Measurements from ENCODE around the gene TMEM271. TPM values are rescaled to one million over a fixed set of nuclear protein-coding genes. Genes with fewer than 3 reads are reported as not detected.

The TMEM271 gene
- total and polyA plus RNA-seq, 2 donors (not counting 3 experiments of a cell fraction or from before 2014, with no cell fraction given): not detected

DNA sequence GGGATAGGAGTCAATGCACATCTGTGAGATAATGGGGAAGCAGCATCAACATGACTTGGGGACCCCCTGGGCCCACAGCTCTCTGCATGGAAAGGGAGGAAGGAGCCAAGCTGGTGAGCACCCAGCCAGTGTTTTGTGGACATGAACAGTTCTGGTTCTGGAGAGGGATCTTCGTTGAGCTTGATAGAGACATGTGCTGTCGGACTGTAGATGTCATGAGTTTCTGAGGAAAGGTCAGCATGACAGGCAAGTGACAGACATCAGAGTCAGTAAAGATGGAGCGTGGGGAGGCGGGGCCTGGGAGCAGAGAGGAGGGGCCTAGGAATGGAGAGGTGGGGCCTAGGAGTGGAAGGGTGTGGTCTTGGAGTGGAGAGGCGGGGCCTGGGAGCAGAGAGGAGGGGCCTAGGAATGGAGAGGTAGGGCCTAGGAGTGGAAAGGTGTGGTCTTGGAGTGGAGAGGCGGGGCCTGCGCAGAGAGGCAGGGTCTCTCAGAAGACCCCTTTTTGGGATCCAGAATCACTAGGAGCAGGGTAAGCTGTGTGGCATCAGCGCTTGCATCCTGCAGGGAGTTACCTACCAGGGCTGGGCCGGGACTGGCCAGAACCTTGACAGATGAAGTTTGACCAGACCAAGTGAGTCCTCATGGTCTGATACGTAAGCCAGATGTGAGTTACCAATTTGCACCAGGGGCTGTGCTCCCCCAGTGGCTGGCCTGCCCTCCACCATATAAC, 43.3 kb downstream of the TMEM271 start:
- Histone ChIP-seq H3K27me3 (ENCODE audit: control insufficient read depth in 2 of 2, insufficient read depth in 2 of 2, low read length in 2 of 2) (no peaks in the 10 kb centered on the region), H3K4me3 (replicated peaks in 1 of 3; ENCODE audit: insufficient read depth in 1 of 3, low read depth in 1 of 3, low read length in 3 of 3) (no peak overlapping the region), H2AFZ (ENCODE audit: low read depth, low read length) (no peak overlapping the region), H3K4me2 (ENCODE audit: insufficient read depth, low read length) (no peak overlapping the region), H3K9me1 (replicated peaks; ENCODE audit: control insufficient read depth, extremely low read depth, insufficient read depth, low read length) (no peaks in the 10 kb centered on the region), H3K36me3 (ENCODE audit: control insufficient read depth in 2 of 2, extremely low read depth in 1 of 2, insufficient read depth in 2 of 2, low read length in 2 of 2) (peaks cover 0 to 41% of the 10 kb centered on the region in 2 experiments), H3K9ac (replicated peaks; ENCODE audit: extremely low read depth, insufficient read depth, low read length) (no peak overlapping the region), H3K9me3 (replicated peaks; ENCODE audit: control insufficient read depth, insufficient read depth, low read length) (no peaks in the 10 kb centered on the region), H3K27ac (ENCODE audit: insufficient read depth, low read depth, low read length) (no peak overlapping the region), H4K20me1 (replicated peaks; ENCODE audit: control insufficient read depth, extremely low read depth, insufficient read depth, low read length) (no peaks in the 10 kb centered on the region), H3K79me2 (ENCODE audit: control insufficient read depth, insufficient read depth, low read length) (no peaks in the 10 kb centered on the region), H3K4me1 (ENCODE audit: control insufficient read depth, extremely low read depth, insufficient read depth, low read length) (no peaks in the 10 kb centered on the region)
- no TSS peak for BruUV-seq (replicated peaks)
- FAIRE-seq: no peak
- ChIA-PET CTCF (no interaction called here), POLR2A (no interaction called here)
- no peak for TF ChIP-seq POLR2A (IDR thresholded peaks at IDR 0.05; ENCODE audit: low read depth, low read length)
- TF ChIP-seq POLR2AphosphoS5 (IDR thresholded peaks at IDR 0.05; ENCODE audit: insufficient read depth, low read depth, low read length): no peak
- no peak for TF ChIP-seq JUN (IDR thresholded peaks at IDR 0.05; ENCODE audit: borderline replicate concordance, insufficient read depth, insufficient read length, low read depth)
- no peak for TF ChIP-seq GATA2 (IDR thresholded peaks at IDR 0.05; ENCODE audit: insufficient read depth, insufficient read length, low read depth, low read length)
- no peak for TF ChIP-seq MAX (IDR thresholded peaks at IDR 0.05; ENCODE audit: insufficient read depth, insufficient read length)
- TF ChIP-seq EZH2 (IDR thresholded peaks at IDR 0.05; ENCODE audit: borderline replicate concordance, low read depth, low read length, severe bottlenecking): no peak
- TF ChIP-seq CTCF (IDR thresholded peaks at IDR 0.05; ENCODE audit: extremely low read depth in 1 of 2, insufficient read depth in 1 of 2, low read depth in 1 of 2, low read length in 2 of 2): no peak
- TF ChIP-seq FOS (IDR thresholded peaks at IDR 0.05; ENCODE audit: borderline replicate concordance, insufficient read depth, low read length): no peak
- no peak for TF ChIP-seq MYC (IDR thresholded peaks at IDR 0.05; ENCODE audit: low read depth, low read length)
- dilution Hi-C loops (cut with MboI; ENCODE audit: extremely low pct_ligation_motif_present, low sequenced_read_pairs): no loop called here
- intact Hi-C loops (cut with micrococcal nuclease): no loop called here
- no peak for DNase-seq (ENCODE audit: low read depth, low spot score)

Measured in endothelial cell of umbilical vein (primary cell).